Stimulated activated CD8-positive, alpha-beta memory T cell treated with anti-CD3 and anti-CD28 coated beads, Interleukin-15, amount 100 ng/mL, for 48 hours (primary cell): Measurements from ENCODE around the gene TEX29.

Experiments used
- DNase-seq, 2 donors: peaks; one replicate each; pipeline ENCODE4 v3.0.0-alpha.2; 2020; ENCODE audit warnings: low read depth in 2 of 2

Gene TEX29

GRCh38 chr13:111368091-111368490, 47.6 kb downstream of the TEX29 start:
- DNase-seq, result no peak

- DNase-seq, result no peak
Measured at GRCh38 chr13:111370147-111370546, 49.7 kb downstream of the TEX29 start.

- no peak for DNase-seq
Measured at GRCh38 chr13:111370570-111371535, 50.4 kb downstream of the TEX29 start.

- DNase-seq, result no peak
Measured at GRCh38 chr13:111371720-111372119, 51.3 kb downstream of the TEX29 start.

GRCh38 chr13:111372651-111373425, 52.4 kb downstream of the TEX29 start:
- DNase-seq, result no peak

GRCh38 chr13:111373486-111373885, 53.0 kb downstream of the TEX29 start:
- no peak for DNase-seq

- no peak for DNase-seq
Measured at GRCh38 chr13:111380431-111380830, 60.0 kb downstream of the TEX29 start.

GRCh38 chr13:111382411-111382810, 62.0 kb downstream of the TEX29 start:
- DNase-seq, result no peak

GRCh38 chr13:111382877-111383276, 62.4 kb downstream of the TEX29 start:
- no peak for DNase-seq

GRCh38 chr13:111383591-111384440, 63.4 kb downstream of the TEX29 start:
- DNase-seq, result no peak

- DNase-seq, result no peak
Measured at GRCh38 chr13:111384441-111385182, 64.2 kb downstream of the TEX29 start.

- DNase-seq, result no peak
Measured at GRCh38 chr13:111385183-111385857, 64.9 kb downstream of the TEX29 start.

- DNase-seq, result no peak
Measured at GRCh38 chr13:111387026-111387871, 66.8 kb downstream of the TEX29 start.

- DNase-seq, result no peak
Measured at GRCh38 chr13:111387945-111388600, 67.6 kb downstream of the TEX29 start.

- no peak for DNase-seq
Measured at GRCh38 chr13:111388851-111389500, 68.5 kb downstream of the TEX29 start.

GRCh38 chr13:111389621-111390521, 69.4 kb downstream of the TEX29 start:
- no peak for DNase-seq

GRCh38 chr13:111390522-111391270, 70.3 kb downstream of the TEX29 start:
- DNase-seq, result no peak
